GM12864 (cell line): ENCODE data around the gene BMF.

Experiments
- DNase-seq: peaks from one replicate; pipeline ENCODE4 v3.0.0-alpha.2; 2011; ENCODE audit warnings: low read depth
- H3K4me3 ChIP-seq: 2 replicates; pipeline ENCODE4 v1.5.1; 2011; ENCODE audit warnings: mild to moderate bottlenecking, low read depth, low read length, control low read depth
- CTCF ChIP-seq: IDR thresholded peaks from 2 replicates; pipeline ENCODE4 v1.5.1; 2011; ENCODE audit warnings: low read depth, mild to moderate bottlenecking, moderate library complexity, low read length, control low read depth, inconsistent platforms; ENCODE audit errors: missing control alignments

The BMF gene

GRCh38 chr15:40097968-40098476, 10.7 kb downstream of the BMF start:
- H3K4me3 ChIP-seq, result no peak overlapping the region; the same call in 1 of the 2 replicates
- no peak for DNase-seq
- no peak for TF ChIP-seq CTCF

- TF ChIP-seq CTCF, result no peak
- DNase-seq, result no peak
- H3K4me3 ChIP-seq, result no peak overlapping the region
Observed at GRCh38 chr15:40097096-40097967, 11.3 kb downstream of the BMF start.

- no peak for DNase-seq
- TF ChIP-seq CTCF, result no peak
- H3K4me3 ChIP-seq, result no peak overlapping the region; the same call in 1 of the 2 replicates
Observed at GRCh38 chr15:40096094-40096891, 12.4 kb downstream of the BMF start.

GRCh38 chr15:40095371-40096093, 13.1 kb downstream of the BMF start:
- no peak for DNase-seq
- TF ChIP-seq CTCF, result no peak
- no peak overlapping the region for H3K4me3 ChIP-seq

- no peak overlapping the region for H3K4me3 ChIP-seq
- DNase-seq, result no peak
- TF ChIP-seq CTCF, result no peak
Observed at GRCh38 chr15:40094156-40094555, 14.5 kb downstream of the BMF start.

- no peak overlapping the region for H3K4me3 ChIP-seq
- DNase-seq, result no peak
Observed at GRCh38 chr15:40092979-40093869, 15.5 kb downstream of the BMF start.

More at GRCh38 chr15:40092979-40093869, 15.5 kb downstream of the BMF start:
- no peak for TF ChIP-seq CTCF
